ENCODE measurements around the gene TBX10. TPM values are rescaled to one million over a fixed set of nuclear protein-coding genes. Genes with fewer than 3 reads are reported as not detected.
A peak's percentile ranks its signal among the peaks of the same experiment; 100 is the strongest.

TBX10 gene
- total RNA-seq, 1 experiment from 2014 or later, result not detected

GRCh38 chr11:67583247-67584204 is 56.0 kb downstream of the TBX10 start, which contains the start of gene GSTP1:
Gene GSTP1, plus strand, starts transcription at chr11:67583812. Its CDS starts 32 bp downstream, at chr11:67583844.
- peaks cover 3% of the 10 kb centered on the region; the same call in 1 of the 2 replicates for H3K4me1 ChIP-seq (ENCODE audit: insufficient read depth, low read length)

More at GRCh38 chr11:67583247-67584204, 56.0 kb downstream of the TBX10 start, which contains the start of gene GSTP1:
- Histone ChIP-seq H3K79me2 (ENCODE audit: insufficient read depth, low read length) (peaks cover 5% of the 10 kb centered on the region; the same call in 1 of the 2 replicates), H3T11ph (ENCODE audit: low read length) (no peak within 1 kb of the TSS), H3K4me2 (ENCODE audit: insufficient read depth, insufficient read length, low read length) (peak within 1 kb of the TSS; percentile 19), H2BK20ac (ENCODE audit: low read depth, low read length, poor library complexity, severe bottlenecking) (no peak within 1 kb of the TSS), H2BK120ac (ENCODE audit: low read depth, low read length, poor library complexity, severe bottlenecking) (no peak within 1 kb of the TSS), H2BK12ac (ENCODE audit: insufficient read length, low read depth, low read length) (no peak within 1 kb of the TSS), H4K20me1 (ENCODE audit: control insufficient read depth, insufficient read depth, insufficient read length) (no peaks in the 10 kb centered on the region), H4K5ac (ENCODE audit: insufficient read length, low read depth, low read length) (no peak within 1 kb of the TSS), H3K9ac (ENCODE audit: extremely low read depth, insufficient read length, low read length) (peak within 1 kb of the TSS; percentile 85), H3K9me3 (ENCODE audit: control insufficient read depth, low read depth, low read length) (no peaks in the 10 kb centered on the region), H2BK5ac (ENCODE audit: insufficient read length, low read length) (no peak within 1 kb of the TSS), H3K4ac (ENCODE audit: low read depth, low read length) (peak within 1 kb of the TSS; percentile 55; the same call in 1 of the 2 replicates), H3K23ac (ENCODE audit: insufficient read length, low read depth, low read length) (no peak within 1 kb of the TSS), H3K56ac (ENCODE audit: insufficient read length, low read depth, low read length) (no peak within 1 kb of the TSS), H3K79me1 (ENCODE audit: insufficient read depth, low read depth, low read length, poor library complexity, severe bottlenecking) (no peaks in the 10 kb centered on the region), H4K8ac (replicated peaks; ENCODE audit: insufficient read length, low read depth, low read length) (no peak within 1 kb of the TSS), H3K23me2 (ENCODE audit: insufficient read length, low read depth, low read length, poor library complexity, severe bottlenecking) (peaks cover 8% of the 10 kb centered on the region), H3K14ac (ENCODE audit: insufficient read depth, low read length) (peak within 1 kb of the TSS; percentile 94), H3K27ac (ENCODE audit: insufficient read length, low read depth, low read length) (no peak within 1 kb of the TSS), H4K91ac (ENCODE audit: insufficient read length, low read depth, low read length) (no peak within 1 kb of the TSS), H2AK5ac (ENCODE audit: insufficient read length, low read length) (no peak within 1 kb of the TSS), H2BK15ac (ENCODE audit: low read depth, low read length) (no peak within 1 kb of the TSS), H3K27me3 (ENCODE audit: insufficient read depth, low read length) (no peaks in the 10 kb centered on the region), H3K18ac (ENCODE audit: insufficient read length, low read depth, low read length) (peak within 1 kb of the TSS; percentile 83), H2AFZ (ENCODE audit: low read length) (no peak within 1 kb of the TSS)
- Mint-ChIP-seq H3K27me3 (ENCODE audit: low read depth) (peaks cover 9% of the 10 kb centered on the region), H3K36me3 (ENCODE audit: insufficient read depth in 1 of 3, low read depth in 3 of 3) (peaks cover 27 to 43% (median 36%) of the 10 kb centered on the region in 3 experiments), H3K4me1 (peaks cover 54 to 60% of the 10 kb centered on the region in 2 experiments), H3K27ac (peak within 1 kb of the TSS; percentile 98 to 99 (median 98)), H3K9me3 (peaks cover 0 to 5% of the 10 kb centered on the region in 2 experiments; a peak in 2 of 5 replicates), H3K4me3 (peak within 1 kb of the TSS; percentile 84 to 96)
- TF ChIP-seq CTCF (conservative IDR thresholded peaks at IDR 0.05), result peak; percentile 89
- no CpG with 5 or more reads among the region's 81 CpGs for WGBS (ENCODE audit: extremely low coverage, insufficient read length, low lambda C conversion rate)
- DNase-seq, result peak; percentile 90

Data from H9 (cell line).